Sigmoid colon (tissue), 4 donors: Measurements from ENCODE around the gene GPR137B.

Source experiments
- CTCF ChIP-seq, 4 experiments: fragments of 450-650 bp in 3 of 4; fragments of 200-600 bp in 1 of 4; IDR thresholded peaks; one replicate each; pipeline ENCODE4 v1.5.1; 2016 to 2019; ENCODE audit warnings: antibody characterized with exemption in 4 of 4, mild to moderate bottlenecking in 3 of 4, moderate library complexity in 2 of 4
- EP300 ChIP-seq, 4 donors: sonication (generic); formaldehyde crosslinking; IDR thresholded peaks; one replicate each; pipeline ENCODE4 v1.6.1; 2017; ENCODE audit warnings: antibody characterized with exemption in 4 of 4
- POLR2A ChIP-seq, 2 donors: fragments of 450-650 bp; IDR thresholded peaks; one replicate each; pipeline ENCODE4 v1.6.1; 2016; ENCODE audit warnings: antibody characterized with exemption in 2 of 2, mild to moderate bottlenecking in 2 of 2, moderate library complexity in 2 of 2
- POLR2AphosphoS5 ChIP-seq, 4 donors: sonication (generic); formaldehyde crosslinking; IDR thresholded peaks; one replicate each; pipeline ENCODE4 v1.6.1; 2017; ENCODE audit warnings: antibody characterized with exemption in 4 of 4

GRCh38 chr1:236204039-236204438, 61.7 kb downstream of the GPR137B start:
- TF ChIP-seq CTCF (IDR thresholded peaks at IDR 0.05) (no peak), POLR2A (IDR thresholded peaks at IDR 0.05) (no peak), POLR2AphosphoS5 (IDR thresholded peaks at IDR 0.05) (no peak), EP300 (IDR thresholded peaks at IDR 0.05) (no peak)
